ENCODE measurements around the gene JRKL.
"Not testable (repeated sequence)": the region's sequence is repeated elsewhere in the genome, so short reads cannot be mapped to it uniquely, and the experiment has no call there.

JRKL gene

GRCh38 chr11:96394773-96395172 lies 5.0 kb downstream of the JRKL start:
- no peak for DNase-seq (ENCODE audit: low read depth, low spot score)

DNA sequence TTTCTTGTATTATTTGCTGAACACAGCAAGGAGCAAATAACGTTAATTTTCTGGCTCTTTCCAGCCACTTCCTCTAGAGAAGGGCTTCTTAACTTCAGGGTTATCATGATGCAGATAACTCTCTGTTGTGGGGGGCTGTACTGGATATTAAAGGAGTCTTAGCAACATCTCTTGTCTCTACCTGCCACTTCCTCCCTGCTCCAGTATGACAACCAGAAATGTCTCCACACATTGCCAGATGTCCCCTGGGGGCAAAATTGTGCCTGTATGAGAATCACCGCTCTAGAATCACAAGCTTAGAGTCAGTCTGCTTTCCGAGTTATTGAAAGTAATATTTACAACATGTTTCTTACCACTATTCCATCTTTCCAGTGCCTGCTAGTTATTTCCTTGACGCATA lies 6.8 kb downstream of the JRKL start:
- no peak for DNase-seq (ENCODE audit: low read depth, low spot score)

DNA sequence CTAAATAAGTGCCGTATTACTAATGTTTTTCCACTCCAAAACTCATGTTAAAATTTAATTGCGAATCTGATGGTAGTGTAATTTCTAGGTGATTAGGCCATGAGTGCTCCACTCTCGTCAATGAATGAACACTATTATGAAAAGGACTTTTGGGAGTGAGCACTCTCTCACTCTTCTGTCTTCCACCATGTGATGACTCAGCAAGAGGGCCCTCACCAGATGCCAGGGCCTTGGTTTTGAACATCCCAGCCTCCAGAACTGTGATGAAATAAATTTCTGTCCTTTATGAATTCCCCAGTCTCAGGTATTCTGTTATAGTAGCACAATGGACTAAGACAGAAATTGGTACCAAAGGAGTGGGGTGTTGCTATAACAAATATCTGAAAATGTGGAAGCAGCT lies 8.1 kb downstream of the JRKL start:
- no peak for DNase-seq (ENCODE audit: low read depth, low spot score)

- no peak for DNase-seq (ENCODE audit: low read depth, low spot score)
These were observed 10.9 kb downstream of the JRKL start for GRCh38 chr11:96400697-96401096.

DNA sequence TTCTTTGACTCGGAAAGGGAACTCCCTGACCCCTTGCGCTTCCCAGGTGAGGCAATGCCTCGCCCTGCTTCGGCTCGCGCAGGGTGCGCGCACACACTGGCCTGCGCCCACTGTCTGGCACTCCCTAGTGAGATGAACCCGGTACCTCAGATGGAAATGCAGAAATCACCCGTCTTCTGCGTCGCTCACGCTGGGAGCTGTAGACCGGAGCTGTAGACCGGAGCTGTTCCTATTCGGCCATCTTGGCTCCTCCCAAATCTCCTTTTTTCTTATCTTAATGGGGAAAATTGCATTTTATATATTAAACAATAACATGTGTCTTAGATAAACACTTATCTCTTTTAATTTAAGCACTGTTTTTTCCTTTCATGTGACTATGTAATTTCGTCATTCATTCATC lies 21.6 kb downstream of the JRKL start:
- DNase-seq (ENCODE audit: low read depth, low spot score), result not testable (repeated sequence)

- DNase-seq (ENCODE audit: low read depth, low spot score), result no peak
These were observed 23.1 kb downstream of the JRKL start for GRCh38 chr11:96412761-96413381.

- DNase-seq (ENCODE audit: low read depth, low spot score), result no peak
These were observed 23.6 kb downstream of the JRKL start for GRCh38 chr11:96413408-96413807.

DNA sequence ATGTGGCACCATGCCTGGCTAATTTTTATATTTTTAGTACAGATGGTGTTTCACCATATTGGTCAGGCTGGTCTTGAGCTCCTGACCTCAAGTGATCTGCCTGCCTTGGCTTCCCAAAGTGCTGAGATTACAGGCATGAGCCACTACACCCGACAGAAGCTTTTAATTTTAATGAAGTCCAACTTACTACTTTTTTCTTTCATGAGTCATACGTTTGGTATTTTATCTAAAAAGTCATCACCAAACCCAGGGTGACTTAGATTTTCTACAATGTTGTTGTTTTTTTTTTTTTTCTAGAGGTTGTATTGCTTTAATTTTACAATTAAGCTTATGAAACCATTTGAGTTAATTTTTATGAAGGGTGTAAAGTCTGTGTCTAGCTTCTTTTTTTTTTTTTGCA lies 34.9 kb downstream of the JRKL start:
- DNase-seq (ENCODE audit: low read depth, low spot score), result no peak

DNA sequence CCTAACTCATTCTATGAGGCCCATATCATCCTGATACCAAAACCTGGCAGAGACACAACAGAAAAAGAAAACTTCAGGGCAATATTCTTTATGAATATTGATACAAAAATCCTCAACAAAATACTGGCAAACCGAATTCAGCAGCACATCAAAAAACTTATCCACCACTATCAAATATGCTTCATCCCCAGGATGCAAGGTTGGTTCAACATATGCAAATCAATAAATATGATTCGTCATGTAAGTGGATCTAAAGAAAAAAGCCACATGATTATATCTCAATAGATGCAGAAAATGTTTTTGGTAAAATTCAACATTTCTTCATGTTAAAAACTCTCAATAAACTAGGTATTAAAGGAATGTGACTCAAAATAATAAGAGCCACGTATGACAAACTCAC lies 40.9 kb downstream of the JRKL start:
- DNase-seq (ENCODE audit: low read depth, low spot score), result no peak

GRCh38 chr11:96432654-96433053 lies 42.8 kb downstream of the JRKL start:
- DNase-seq (ENCODE audit: low read depth, low spot score), result not testable (repeated sequence)
